IPS-15b (cell line): ENCODE results near the gene INPP4A.

Experiments used
- H3K27me3 ChIP-seq: one replicate; pipeline ENCODE4 v1.6.1; 2013; ENCODE audit warnings: low read length; ENCODE audit not compliant: control insufficient read depth, insufficient read depth
- H3K36me3 ChIP-seq: one replicate; pipeline ENCODE4 v1.6.1; 2013; ENCODE audit warnings: low read length; ENCODE audit not compliant: control insufficient read depth, insufficient read depth
- H3K4me1 ChIP-seq: one replicate; pipeline ENCODE4 v1.6.1; 2013; ENCODE audit warnings: mild to moderate bottlenecking, low read length; ENCODE audit not compliant: control insufficient read depth, insufficient read depth
- H3K4me3 ChIP-seq: one replicate; pipeline ENCODE4 v1.5.1; 2013; ENCODE audit warnings: low read depth, low read length
- H3K9ac ChIP-seq: one replicate; pipeline ENCODE4 v1.6.1; 2013; ENCODE audit warnings: low read depth, mild to moderate bottlenecking, low read length
- H3K9me3 ChIP-seq: one replicate; pipeline ENCODE4 v1.6.1; 2013; ENCODE audit warnings: mild to moderate bottlenecking, low read length; ENCODE audit not compliant: control insufficient read depth, insufficient read depth

Gene INPP4A

GRCh38 chr2:98558852-98559530 is 114.3 kb downstream of the INPP4A start:
- Histone ChIP-seq H3K36me3 (peaks cover 37% of the 10 kb centered on the region), H3K9me3 (no peaks in the 10 kb centered on the region), H3K9ac (no peak overlapping the region), H3K4me1 (no peaks in the 10 kb centered on the region), H3K4me3 (no peak overlapping the region), H3K27me3 (no peaks in the 10 kb centered on the region)

- Histone ChIP-seq H3K4me1 (no peaks in the 10 kb centered on the region), H3K4me3 (no peak overlapping the region)
Measured at GRCh38 chr2:98559581-98559980, 114.9 kb downstream of the INPP4A start.

GRCh38 chr2:98560256-98560771 is 115.7 kb downstream of the INPP4A start:
- H3K4me3 ChIP-seq, result no peak overlapping the region
- H3K9me3 ChIP-seq, result no peaks in the 10 kb centered on the region
- H3K36me3 ChIP-seq, result peaks cover 38% of the 10 kb centered on the region
- H3K27me3 ChIP-seq, result no peaks in the 10 kb centered on the region
- no peaks in the 10 kb centered on the region for H3K4me1 ChIP-seq
- H3K9ac ChIP-seq, result no peak overlapping the region

More at GRCh38 chr2:98559581-98559980, 114.9 kb downstream of the INPP4A start:
- Histone ChIP-seq H3K27me3 (no peaks in the 10 kb centered on the region), H3K36me3 (peaks cover 37% of the 10 kb centered on the region), H3K9me3 (no peaks in the 10 kb centered on the region), H3K9ac (no peak overlapping the region)

GRCh38 chr2:98561018-98561417 is 116.4 kb downstream of the INPP4A start:
- H3K36me3 ChIP-seq, result peaks cover 33% of the 10 kb centered on the region

GRCh38 chr2:98561902-98562695 is 117.4 kb downstream of the INPP4A start:
- H3K4me3 ChIP-seq, result no peak overlapping the region
- no peak overlapping the region for H3K9ac ChIP-seq
- no peaks in the 10 kb centered on the region for H3K4me1 ChIP-seq
- no peaks in the 10 kb centered on the region for H3K9me3 ChIP-seq
- no peaks in the 10 kb centered on the region for H3K27me3 ChIP-seq
- peaks cover 34% of the 10 kb centered on the region for H3K36me3 ChIP-seq

More at GRCh38 chr2:98561018-98561417, 116.4 kb downstream of the INPP4A start:
- Histone ChIP-seq H3K9ac (no peak overlapping the region), H3K27me3 (no peaks in the 10 kb centered on the region), H3K4me1 (no peaks in the 10 kb centered on the region), H3K9me3 (no peaks in the 10 kb centered on the region), H3K4me3 (no peak overlapping the region)

GRCh38 chr2:98563394-98563793 is 118.7 kb downstream of the INPP4A start:
- peaks cover 39% of the 10 kb centered on the region for H3K36me3 ChIP-seq
- H3K4me3 ChIP-seq, result no peak overlapping the region

GRCh38 chr2:98564541-98565132 is 120.0 kb downstream of the INPP4A start:
- Histone ChIP-seq H3K27me3 (no peaks in the 10 kb centered on the region), H3K4me1 (no peaks in the 10 kb centered on the region), H3K9ac (no peak overlapping the region), H3K36me3 (peaks cover 45% of the 10 kb centered on the region), H3K4me3 (no peak overlapping the region), H3K9me3 (no peaks in the 10 kb centered on the region)

More at GRCh38 chr2:98563394-98563793, 118.7 kb downstream of the INPP4A start:
- Histone ChIP-seq H3K4me1 (no peaks in the 10 kb centered on the region), H3K9ac (no peak overlapping the region), H3K27me3 (no peaks in the 10 kb centered on the region), H3K9me3 (no peaks in the 10 kb centered on the region)

- H3K9ac ChIP-seq, result no peak overlapping the region
- H3K27me3 ChIP-seq, result no peaks in the 10 kb centered on the region
- peaks cover 53% of the 10 kb centered on the region for H3K36me3 ChIP-seq
- H3K4me3 ChIP-seq, result no peak overlapping the region
- H3K4me1 ChIP-seq, result no peaks in the 10 kb centered on the region
- no peaks in the 10 kb centered on the region for H3K9me3 ChIP-seq
Measured at GRCh38 chr2:98565286-98565860, 120.7 kb downstream of the INPP4A start.

- H3K36me3 ChIP-seq, result peaks cover 56% of the 10 kb centered on the region
- H3K27me3 ChIP-seq, result no peaks in the 10 kb centered on the region
- H3K4me1 ChIP-seq, result no peaks in the 10 kb centered on the region
- H3K9ac ChIP-seq, result no peak overlapping the region
- H3K4me3 ChIP-seq, result no peak overlapping the region
- H3K9me3 ChIP-seq, result no peaks in the 10 kb centered on the region
Measured at GRCh38 chr2:98565941-98566340, 121.3 kb downstream of the INPP4A start.

GRCh38 chr2:98568161-98568956 is 123.7 kb downstream of the INPP4A start:
- Histone ChIP-seq H3K36me3 (peaks cover 68% of the 10 kb centered on the region), H3K27me3 (no peaks in the 10 kb centered on the region), H3K9ac (no peak overlapping the region), H3K4me1 (no peaks in the 10 kb centered on the region), H3K4me3 (no peak overlapping the region), H3K9me3 (no peaks in the 10 kb centered on the region)
